WTC11 (cell line): Measurements from ENCODE around the gene GOLGA3. TPM values are rescaled to one million over a fixed set of nuclear protein-coding genes. Genes with fewer than 3 reads are reported as not detected.

Source experiments
- ATAC-seq: fragments of 200-7000 bp; cut with Tn5 transposase; 2 replicates; pipeline ENCODE4 v1.10.0; 2021; ENCODE audit warnings: mild to moderate bottlenecking, moderate library complexity
- CTCF ChIA-PET: fragments of 300-600 bp; sonication (Branson Sonifier 250); formaldehyde crosslinking; loops from one replicate; lab custom pipeline; 2021; ENCODE audit warnings: antibody characterized with exemption; lab: Charles Lee
- POLR2A ChIA-PET: fragments of 350-600 bp; sonication (Branson Sonifier 250); formaldehyde crosslinking; loops from one replicate; lab custom pipeline; 2021; ENCODE audit warnings: antibody characterized with exemption; lab: Charles Lee
- DNase-seq: peaks from one replicate; pipeline ENCODE4 v3.0.0; 2021; ENCODE audit warnings: low spot score
- H3K27ac Mint-ChIP-seq: 2 replicates; pipeline ENCODE4 v1.8.0; 2021; ENCODE audit warnings: mixed read lengths
- H3K27me3 Mint-ChIP-seq: 2 replicates; pipeline ENCODE4 v1.8.0; 2021; ENCODE audit warnings: low read depth, mild to moderate bottlenecking, moderate library complexity, mixed read lengths
- H3K36me3 Mint-ChIP-seq: 2 replicates; pipeline ENCODE4 v1.8.0; 2021; ENCODE audit warnings: mixed read lengths
- H3K4me1 Mint-ChIP-seq: 2 replicates; pipeline ENCODE4 v1.8.0; 2022; ENCODE audit warnings: mixed read lengths
- H3K4me3 Mint-ChIP-seq: 2 replicates; pipeline ENCODE4 v1.8.0; 2021; ENCODE audit warnings: mild to moderate bottlenecking, moderate library complexity, mixed read lengths
- H3K9me3 Mint-ChIP-seq: 2 replicates; pipeline ENCODE4 v1.8.0; 2021; ENCODE audit warnings: mixed read lengths
- CREB1 ChIP-seq: sonication (generic); formaldehyde crosslinking; IDR thresholded peaks from 2 replicates; pipeline ENCODE4 v1.8.0; 2023; ENCODE audit warnings: mild to moderate bottlenecking, missing genetic modification reagents
- EMX1 ChIP-seq: fragments of 250-450 bp; sonication (Bioruptor Pico); IDR thresholded peaks from 2 replicates; pipeline ENCODE4 v1.8.0; 2021; ENCODE audit warnings: mild to moderate bottlenecking
- ERG ChIP-seq: fragments of 250-450 bp; sonication (Bioruptor Pico); IDR thresholded peaks from 2 replicates; pipeline ENCODE4 v1.8.0; 2021; ENCODE audit warnings: mild to moderate bottlenecking
- ETV6 ChIP-seq: sonication (generic); formaldehyde crosslinking; IDR thresholded peaks from 2 replicates; pipeline ENCODE4 v1.8.1; 2022; ENCODE audit warnings: mild to moderate bottlenecking, missing genetic modification reagents
- FOXK1 ChIP-seq: sonication (generic); formaldehyde crosslinking; IDR thresholded peaks from 2 replicates; pipeline ENCODE4 v1.8.0; 2022; ENCODE audit warnings: mild to moderate bottlenecking, moderate library complexity, missing genetic modification reagents
- HMGXB4 ChIP-seq: sonication (generic); formaldehyde crosslinking; IDR thresholded peaks from 2 replicates; pipeline ENCODE4 v1.8.1; 2023; ENCODE audit warnings: mild to moderate bottlenecking, moderate library complexity, missing genetic modification reagents
- NR1H2 ChIP-seq: sonication (generic); formaldehyde crosslinking; IDR thresholded peaks from 2 replicates; pipeline ENCODE4 v1.9.0; 2021; ENCODE audit warnings: mild to moderate bottlenecking, moderate library complexity, missing genetic modification reagents
- PRRX2 ChIP-seq: fragments of 250-450 bp; sonication (Bioruptor Pico); IDR thresholded peaks from 2 replicates; pipeline ENCODE4 v1.8.0; 2021; ENCODE audit warnings: mild to moderate bottlenecking
- SMAD4 ChIP-seq: sonication (generic); formaldehyde crosslinking; IDR thresholded peaks from 2 replicates; pipeline ENCODE4 v1.8.0; 2022; ENCODE audit warnings: mild to moderate bottlenecking, missing genetic modification reagents
- SOX15 ChIP-seq: fragments of 250-450 bp; sonication (Bioruptor Pico); IDR thresholded peaks from 2 replicates; pipeline ENCODE4 v1.9.0; 2021; ENCODE audit warnings: mild to moderate bottlenecking
- USF2 ChIP-seq: sonication (generic); formaldehyde crosslinking; IDR thresholded peaks from 2 replicates; pipeline ENCODE4 v1.8.1; 2023; ENCODE audit warnings: mild to moderate bottlenecking, missing genetic modification reagents, moderate library complexity
- ZNF423 ChIP-seq: fragments of 250-450 bp; sonication (Bioruptor Pico); IDR thresholded peaks from 2 replicates; pipeline ENCODE4 v2.1.2; 2022; ENCODE audit warnings: mild to moderate bottlenecking, moderate library complexity
- total RNA-seq: library from RNA; stranded (reverse); gene quantifications from 3 replicates; pipeline ENCODE4 v1.2.3, GENCODE V29; 2021
- TF ChIP-seq, protein P1 (sequence below): fragments of 250-450 bp; sonication (Bioruptor Pico); IDR thresholded peaks from 2 replicates; pipeline ENCODE4 v1.9.0; 2021; ENCODE audit warnings: moderate library complexity, mild to moderate bottlenecking, inconsistent platforms, borderline replicate concordance
- TF ChIP-seq, protein P2 (sequence below): sonication (generic); formaldehyde crosslinking; IDR thresholded peaks from 2 replicates; pipeline ENCODE4 v1.8.1; 2022; ENCODE audit warnings: low read depth, missing genetic modification reagents, borderline replicate concordance
- TF ChIP-seq, protein P3 (sequence below): sonication (generic); formaldehyde crosslinking; conservative IDR thresholded peaks from 2 replicates; pipeline ENCODE4 v1.8.1; 2022; ENCODE audit warnings: mild to moderate bottlenecking, missing genetic modification reagents
- TF ChIP-seq, protein P4 (sequence below): sonication (generic); formaldehyde crosslinking; IDR thresholded peaks from 2 replicates; pipeline ENCODE4 v1.8.1; 2023; ENCODE audit warnings: mild to moderate bottlenecking, missing genetic modification reagents, borderline replicate concordance
- TF ChIP-seq, protein P5 (sequence below): sonication (generic); formaldehyde crosslinking; IDR thresholded peaks from 2 replicates; pipeline ENCODE4 v1.8.0; 2022; ENCODE audit warnings: mild to moderate bottlenecking, missing genetic modification reagents

GOLGA3 gene
- total RNA-seq, 1 experiment from 2014 or later: 47.8 TPM

GRCh38 chr12:132747395-132747794, 81.3 kb downstream of the GOLGA3 start:
- H3K36me3 Mint-ChIP-seq: peaks cover 72% of the 10 kb centered on the region
- DNase-seq (no peak), ATAC-seq (no peak)
- no peak overlapping the region for H3K4me3 Mint-ChIP-seq
- H3K27ac Mint-ChIP-seq: no peak overlapping the region
- H3K9me3 Mint-ChIP-seq: peaks cover 6% of the 10 kb centered on the region; the same call in 1 of the 2 replicates
- ChIA-PET CTCF (no interaction called here), POLR2A (no interaction called here)
- TF ChIP-seq SMAD4 (CRISPR knock-in tag) (no peak), EMX1 (CRISPR knock-in tag) (no peak), PRRX2 (CRISPR knock-in tag) (no peak), HMGXB4 (CRISPR knock-in tag) (no peak), SOX15 (CRISPR knock-in tag) (no peak), ETV6 (CRISPR knock-in tag) (no peak), FOXK1 (CRISPR knock-in tag) (no peak), ERG (no peak), USF2 (CRISPR knock-in tag) (no peak), ZNF423 (CRISPR knock-in tag) (no peak)
- TF ChIP-seq, protein P1, sequence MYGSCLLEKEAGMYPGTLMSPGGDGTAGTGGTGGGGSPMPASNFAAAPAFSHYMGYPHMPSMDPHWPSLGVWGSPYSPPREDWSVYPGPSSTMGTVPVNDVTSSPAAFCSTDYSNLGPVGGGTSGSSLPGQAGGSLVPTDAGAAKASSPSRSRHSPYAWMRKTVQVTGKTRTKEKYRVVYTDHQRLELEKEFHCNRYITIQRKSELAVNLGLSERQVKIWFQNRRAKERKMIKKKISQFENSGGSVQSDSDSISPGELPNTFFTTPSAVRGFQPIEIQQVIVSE (CRISPR knock-in tag): no peak
- TF ChIP-seq, protein P2, sequence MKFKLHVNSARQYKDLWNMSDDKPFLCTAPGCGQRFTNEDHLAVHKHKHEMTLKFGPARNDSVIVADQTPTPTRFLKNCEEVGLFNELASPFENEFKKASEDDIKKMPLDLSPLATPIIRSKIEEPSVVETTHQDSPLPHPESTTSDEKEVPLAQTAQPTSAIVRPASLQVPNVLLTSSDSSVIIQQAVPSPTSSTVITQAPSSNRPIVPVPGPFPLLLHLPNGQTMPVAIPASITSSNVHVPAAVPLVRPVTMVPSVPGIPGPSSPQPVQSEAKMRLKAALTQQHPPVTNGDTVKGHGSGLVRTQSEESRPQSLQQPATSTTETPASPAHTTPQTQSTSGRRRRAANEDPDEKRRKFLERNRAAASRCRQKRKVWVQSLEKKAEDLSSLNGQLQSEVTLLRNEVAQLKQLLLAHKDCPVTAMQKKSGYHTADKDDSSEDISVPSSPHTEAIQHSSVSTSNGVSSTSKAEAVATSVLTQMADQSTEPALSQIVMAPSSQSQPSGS (CRISPR knock-in tag): no peak
- H3K27me3 Mint-ChIP-seq: no peaks in the 10 kb centered on the region
- H3K4me1 Mint-ChIP-seq: no peaks in the 10 kb centered on the region

- TF ChIP-seq, protein P3, sequence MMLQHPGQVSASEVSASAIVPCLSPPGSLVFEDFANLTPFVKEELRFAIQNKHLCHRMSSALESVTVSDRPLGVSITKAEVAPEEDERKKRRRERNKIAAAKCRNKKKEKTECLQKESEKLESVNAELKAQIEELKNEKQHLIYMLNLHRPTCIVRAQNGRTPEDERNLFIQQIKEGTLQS (CRISPR knock-in tag): no peak
- TF ChIP-seq CREB1 (CRISPR knock-in tag): no peak
- TF ChIP-seq, all 79 proteins: peak for 0
- DNase-seq (no peak), ATAC-seq (no peak)
- Mint-ChIP-seq H3K27ac (no peak overlapping the region), H3K4me1 (no peaks in the 10 kb centered on the region), H3K4me3 (no peak overlapping the region), H3K36me3 (peaks cover 78% of the 10 kb centered on the region), H3K27me3 (no peaks in the 10 kb centered on the region), H3K9me3 (peaks cover 6% of the 10 kb centered on the region; the same call in 1 of the 2 replicates)
- POLR2A ChIA-PET: no interaction called here
- CTCF ChIA-PET: interaction anchor here (3.1 kb wide), 1 partner anchor 22 kb away, joined by 11 read pairs; no protein-coding TSS in a partner anchor
These were observed 82.1 kb downstream of the GOLGA3 start for GRCh38 chr12:132746613-132747012.

GRCh38 chr12:132743831-132744230, 84.8 kb downstream of the GOLGA3 start:
- no peak for DNase-seq
- CTCF ChIA-PET: interaction anchor here (3.1 kb wide), 1 partner anchor 24 kb away, joined by 11 read pairs; no protein-coding TSS in a partner anchor
- TF ChIP-seq, protein P4, sequence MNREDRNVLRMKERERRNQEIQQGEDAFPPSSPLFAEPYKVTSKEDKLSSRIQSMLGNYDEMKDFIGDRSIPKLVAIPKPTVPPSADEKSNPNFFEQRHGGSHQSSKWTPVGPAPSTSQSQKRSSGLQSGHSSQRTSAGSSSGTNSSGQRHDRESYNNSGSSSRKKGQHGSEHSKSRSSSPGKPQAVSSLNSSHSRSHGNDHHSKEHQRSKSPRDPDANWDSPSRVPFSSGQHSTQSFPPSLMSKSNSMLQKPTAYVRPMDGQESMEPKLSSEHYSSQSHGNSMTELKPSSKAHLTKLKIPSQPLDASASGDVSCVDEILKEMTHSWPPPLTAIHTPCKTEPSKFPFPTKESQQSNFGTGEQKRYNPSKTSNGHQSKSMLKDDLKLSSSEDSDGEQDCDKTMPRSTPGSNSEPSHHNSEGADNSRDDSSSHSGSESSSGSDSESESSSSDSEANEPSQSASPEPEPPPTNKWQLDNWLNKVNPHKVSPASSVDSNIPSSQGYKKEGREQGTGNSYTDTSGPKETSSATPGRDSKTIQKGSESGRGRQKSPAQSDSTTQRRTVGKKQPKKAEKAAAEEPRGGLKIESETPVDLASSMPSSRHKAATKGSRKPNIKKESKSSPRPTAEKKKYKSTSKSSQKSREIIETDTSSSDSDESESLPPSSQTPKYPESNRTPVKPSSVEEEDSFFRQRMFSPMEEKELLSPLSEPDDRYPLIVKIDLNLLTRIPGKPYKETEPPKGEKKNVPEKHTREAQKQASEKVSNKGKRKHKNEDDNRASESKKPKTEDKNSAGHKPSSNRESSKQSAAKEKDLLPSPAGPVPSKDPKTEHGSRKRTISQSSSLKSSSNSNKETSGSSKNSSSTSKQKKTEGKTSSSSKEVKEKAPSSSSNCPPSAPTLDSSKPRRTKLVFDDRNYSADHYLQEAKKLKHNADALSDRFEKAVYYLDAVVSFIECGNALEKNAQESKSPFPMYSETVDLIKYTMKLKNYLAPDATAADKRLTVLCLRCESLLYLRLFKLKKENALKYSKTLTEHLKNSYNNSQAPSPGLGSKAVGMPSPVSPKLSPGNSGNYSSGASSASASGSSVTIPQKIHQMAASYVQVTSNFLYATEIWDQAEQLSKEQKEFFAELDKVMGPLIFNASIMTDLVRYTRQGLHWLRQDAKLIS (CRISPR knock-in tag): no peak
- no peak for TF ChIP-seq CREB1 (CRISPR knock-in tag)
- TF ChIP-seq NR1H2 (CRISPR knock-in tag): no peak
- TF ChIP-seq, protein P5, sequence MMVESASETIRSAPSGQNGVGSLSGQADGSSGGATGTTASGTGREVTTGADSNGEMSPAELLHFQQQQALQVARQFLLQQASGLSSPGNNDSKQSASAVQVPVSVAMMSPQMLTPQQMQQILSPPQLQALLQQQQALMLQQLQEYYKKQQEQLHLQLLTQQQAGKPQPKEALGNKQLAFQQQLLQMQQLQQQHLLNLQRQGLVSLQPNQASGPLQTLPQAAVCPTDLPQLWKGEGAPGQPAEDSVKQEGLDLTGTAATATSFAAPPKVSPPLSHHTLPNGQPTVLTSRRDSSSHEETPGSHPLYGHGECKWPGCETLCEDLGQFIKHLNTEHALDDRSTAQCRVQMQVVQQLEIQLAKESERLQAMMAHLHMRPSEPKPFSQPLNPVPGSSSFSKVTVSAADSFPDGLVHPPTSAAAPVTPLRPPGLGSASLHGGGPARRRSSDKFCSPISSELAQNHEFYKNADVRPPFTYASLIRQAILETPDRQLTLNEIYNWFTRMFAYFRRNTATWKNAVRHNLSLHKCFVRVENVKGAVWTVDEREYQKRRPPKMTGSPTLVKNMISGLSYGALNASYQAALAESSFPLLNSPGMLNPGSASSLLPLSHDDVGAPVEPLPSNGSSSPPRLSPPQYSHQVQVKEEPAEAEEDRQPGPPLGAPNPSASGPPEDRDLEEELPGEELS (CRISPR knock-in tag): no peak

More at GRCh38 chr12:132743831-132744230, 84.8 kb downstream of the GOLGA3 start:
- Mint-ChIP-seq H3K9me3 (peaks cover 6% of the 10 kb centered on the region; the same call in 1 of the 2 replicates), H3K4me1 (no peaks in the 10 kb centered on the region), H3K27ac (no peak overlapping the region), H3K36me3 (peaks cover 91% of the 10 kb centered on the region), H3K4me3 (no peak overlapping the region), H3K27me3 (no peaks in the 10 kb centered on the region)
- POLR2A ChIA-PET: interaction anchor here (0.5 kb wide), 1 partner anchor 11 kb away, joined by 3 read pairs; no protein-coding TSS in a partner anchor
- no peak for ATAC-seq
